Activated T-cell treated with anti-CD3 and anti-CD28 coated beads for 1 hour (primary cell): ENCODE measurements around the gene NFKBIA.
"Not testable (repeated sequence)": the region's sequence is repeated elsewhere in the genome, so short reads cannot be mapped to it uniquely, and the experiment has no call there.

Experiments
- DNase-seq: peaks from one replicate; pipeline ENCODE4 v3.0.0-alpha.2; 2020; ENCODE audit warnings: low read depth

Gene NFKBIA

DNA sequence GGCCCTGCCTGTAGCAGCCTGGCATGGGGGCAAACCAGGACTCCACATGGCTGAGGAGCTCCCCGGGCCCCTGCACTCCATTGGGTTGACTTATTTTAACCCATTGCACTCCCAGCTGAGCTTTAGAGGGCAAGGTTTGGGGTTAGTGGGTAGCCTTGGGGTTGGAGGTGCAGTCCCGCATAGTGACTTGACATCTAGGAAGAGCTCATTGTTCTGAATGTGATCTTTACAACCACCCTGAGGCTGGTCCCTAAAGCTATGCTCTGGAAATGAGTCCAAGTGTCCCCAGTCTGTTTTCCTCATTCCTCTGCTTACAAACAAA lies 36.4 kb downstream of the NFKBIA start:
- no peak for DNase-seq

GRCh38 chr14:35367056-35367372 lies 37.5 kb downstream of the NFKBIA start:
- DNase-seq: no peak

DNA sequence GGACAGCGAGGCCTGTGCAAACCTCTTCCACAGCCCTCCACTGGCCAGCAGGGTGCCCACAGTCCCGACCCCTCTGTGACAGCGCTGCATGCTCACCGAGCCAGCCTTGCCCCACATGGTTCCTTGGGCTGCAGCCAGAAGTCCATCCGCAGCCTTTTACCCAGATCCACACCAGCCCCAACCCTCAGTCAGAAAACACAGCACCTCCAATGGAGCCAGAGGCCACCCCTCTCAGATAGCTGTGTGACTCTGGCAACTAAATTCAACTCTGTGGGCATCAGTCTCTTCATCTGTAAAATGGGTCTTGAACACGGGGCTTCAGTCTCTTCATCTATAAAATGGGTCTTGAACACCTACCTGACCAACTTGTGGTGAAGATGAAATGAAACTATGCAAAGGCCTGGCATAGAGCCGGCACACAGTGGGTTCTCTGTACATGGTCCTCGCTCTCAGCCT lies 38.0 kb downstream of the NFKBIA start:
- no peak for DNase-seq

DNA sequence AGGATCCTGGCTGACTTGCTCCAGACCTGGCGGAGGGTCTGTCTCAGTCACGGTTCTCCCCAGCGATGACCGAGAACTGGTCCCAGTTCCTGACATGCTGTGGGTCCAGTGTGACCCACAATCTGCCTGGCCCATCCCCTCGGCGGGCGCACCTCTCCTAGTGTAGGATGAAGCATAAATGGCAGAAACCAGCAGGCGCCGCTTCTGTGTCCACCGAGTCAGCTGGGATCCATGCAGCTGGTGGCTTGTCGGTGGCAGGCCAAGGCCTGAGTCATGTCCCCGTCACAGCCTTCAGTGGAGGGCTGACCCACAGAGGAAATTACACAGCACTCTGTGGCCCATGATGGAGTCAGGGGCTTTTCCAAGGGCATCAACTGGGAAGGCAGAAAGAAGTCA lies 38.5 kb downstream of the NFKBIA start:
- DNase-seq: no peak

GRCh38 chr14:35365130-35366055 lies 39.2 kb downstream of the NFKBIA start:
- DNase-seq: peak; percentile 22

- DNase-seq: no peak
Observed at GRCh38 chr14:35362911-35363374, 41.6 kb downstream of the NFKBIA start.

DNA sequence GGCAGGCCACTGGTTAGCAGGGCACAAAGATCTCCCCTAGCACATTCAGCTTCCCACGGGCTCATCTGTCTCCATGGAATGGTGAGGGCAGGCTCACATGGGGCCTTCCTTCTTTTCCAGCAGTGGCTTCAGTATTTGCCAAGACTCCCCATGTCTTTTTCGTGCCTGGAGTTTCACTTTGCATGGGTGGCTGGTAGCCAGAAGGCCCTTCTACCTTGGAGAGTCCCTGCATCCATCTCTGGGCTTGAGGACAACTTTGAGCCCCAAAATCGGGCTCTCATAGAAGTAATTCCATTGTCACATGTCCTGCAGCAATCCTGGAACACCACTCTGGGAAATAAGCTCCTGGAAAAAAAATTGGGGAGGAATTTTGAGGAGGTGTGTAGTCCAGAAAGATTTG lies 42.1 kb downstream of the NFKBIA start:
- DNase-seq: no peak

- DNase-seq: no peak
Observed at GRCh38 chr14:35361141-35361480, 43.4 kb downstream of the NFKBIA start.

GRCh38 chr14:35359655-35360054 lies 44.9 kb downstream of the NFKBIA start:
- not testable (repeated sequence) for DNase-seq

DNA sequence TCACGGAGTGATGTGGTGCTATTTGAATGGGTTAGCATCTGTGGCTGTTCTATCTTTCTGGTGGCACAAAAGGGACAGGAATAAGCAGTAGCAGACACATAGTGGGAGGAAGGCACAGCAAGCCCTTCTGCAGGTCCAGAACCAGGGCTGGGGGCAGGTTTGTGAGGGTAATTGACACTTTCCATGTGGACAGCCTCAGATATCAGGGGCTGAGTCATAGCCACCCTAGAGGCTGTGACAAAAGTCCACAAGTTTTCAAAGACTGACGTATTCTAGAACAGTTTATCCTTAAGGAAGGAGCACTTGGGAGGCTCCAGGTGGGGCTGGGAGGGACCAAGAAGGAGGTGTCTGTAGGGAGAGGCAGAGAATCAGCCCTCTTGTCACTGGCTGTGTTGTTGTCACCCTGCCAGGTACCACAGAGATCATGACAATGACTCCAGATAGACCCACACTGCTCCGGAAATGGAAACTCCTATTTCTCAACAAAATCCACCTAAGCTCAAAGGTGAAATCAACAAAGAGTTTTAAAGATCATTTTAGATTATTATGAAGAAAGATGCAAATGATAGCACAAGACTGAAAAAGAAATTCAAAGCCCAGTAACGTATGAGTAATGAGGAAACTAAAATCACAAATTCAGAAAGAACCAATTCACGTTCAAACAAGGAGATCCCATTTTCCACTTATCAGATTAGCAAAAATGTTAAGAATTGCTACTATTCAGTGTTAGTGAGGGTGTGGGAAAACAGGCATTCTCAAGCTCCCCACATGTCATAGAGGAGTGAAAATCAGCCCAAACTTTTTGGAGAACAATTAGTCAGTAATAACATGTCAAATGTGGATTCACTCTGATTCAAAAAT lies 48.3 kb downstream of the NFKBIA start:
- no peak for DNase-seq

DNA sequence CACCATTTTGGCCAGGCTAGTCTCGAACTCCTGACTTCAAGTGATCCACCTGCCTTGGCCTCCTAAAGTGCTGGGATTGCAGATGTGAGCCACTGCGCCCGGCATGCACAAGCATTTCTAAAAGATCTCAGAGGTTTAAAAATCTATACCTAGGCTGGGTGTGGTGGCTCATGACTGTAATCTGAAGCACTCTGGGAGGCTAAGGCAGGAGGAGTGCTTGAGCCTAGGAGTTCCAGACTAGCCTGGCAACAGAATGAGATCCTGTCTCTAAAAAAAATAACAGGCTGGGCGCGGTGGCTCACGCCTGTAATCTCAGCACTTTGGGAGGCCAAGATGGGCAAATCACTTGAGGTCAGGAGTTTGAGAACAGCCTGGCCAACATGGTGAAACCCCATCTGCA lies 49.3 kb downstream of the NFKBIA start:
- DNase-seq: not testable (repeated sequence)

GRCh38 chr14:35353409-35354172 lies 51.0 kb downstream of the NFKBIA start:
- DNase-seq: no peak

- no peak for DNase-seq
Observed at GRCh38 chr14:35352274-35353233, 52.0 kb downstream of the NFKBIA start.

- no peak for DNase-seq
Observed at GRCh38 chr14:35351897-35352273, 52.7 kb downstream of the NFKBIA start.
